Retina (tissue), 1 donor: Measurements from ENCODE around the gene CDS2.
A peak's percentile ranks its signal among the peaks of the same experiment; 100 is the strongest.

Experiments
- DNase-seq: peaks from one replicate; pipeline ENCODE4 v3.0.0-alpha.2; 2016

CDS2 gene

GRCh38 chr20:5181958-5182357 is 55.1 kb downstream of the CDS2 start:
- no peak for DNase-seq

- no peak for DNase-seq
Measured at GRCh38 chr20:5182615-5183254, 55.9 kb downstream of the CDS2 start.

- no peak for DNase-seq
Measured at GRCh38 chr20:5183731-5184474, 57.1 kb downstream of the CDS2 start.

- no peak for DNase-seq
Measured at GRCh38 chr20:5184684-5185083, 57.9 kb downstream of the CDS2 start.

DNA sequence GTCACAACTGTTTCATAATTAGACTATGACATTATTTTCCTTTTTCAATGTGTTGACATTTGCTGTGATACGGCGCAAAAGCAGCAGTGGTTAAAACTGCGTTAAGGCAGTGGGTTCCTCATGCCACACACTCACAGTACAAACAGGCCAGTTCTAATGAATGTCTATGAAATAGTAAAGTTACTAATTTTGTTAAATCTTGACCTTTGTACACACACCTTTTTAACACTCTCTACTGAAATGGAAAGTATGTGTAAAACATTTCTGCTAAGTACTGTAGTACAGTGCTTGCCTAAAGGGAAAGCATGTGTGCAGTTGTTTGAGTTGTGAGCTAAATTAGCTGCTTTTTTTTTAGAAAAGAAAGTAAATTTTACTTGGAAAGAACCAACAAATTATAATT is 60.3 kb downstream of the CDS2 start:
- DNase-seq = no peak

DNA sequence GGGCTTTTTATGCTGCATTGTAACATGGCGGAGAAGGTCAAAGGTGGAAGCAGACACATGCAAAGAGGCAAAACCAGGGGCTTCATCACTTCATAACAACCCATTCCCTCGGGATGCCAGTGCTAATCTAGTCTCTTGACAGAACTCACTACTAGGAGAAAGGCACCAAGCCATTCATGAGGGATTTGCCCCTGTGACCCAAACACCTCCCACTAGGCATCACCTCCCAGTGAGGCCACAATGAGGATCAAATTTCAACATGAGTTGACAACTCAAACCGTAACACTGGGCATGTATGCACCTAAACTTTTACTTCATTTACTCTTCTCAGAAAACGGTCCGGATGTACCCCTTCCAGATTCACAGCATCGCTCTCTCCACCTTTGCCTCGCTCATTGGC is 61.9 kb downstream of the CDS2 start:
- no peak for DNase-seq

GRCh38 chr20:5189917-5190316 is 63.1 kb downstream of the CDS2 start:
- DNase-seq = no peak

DNA sequence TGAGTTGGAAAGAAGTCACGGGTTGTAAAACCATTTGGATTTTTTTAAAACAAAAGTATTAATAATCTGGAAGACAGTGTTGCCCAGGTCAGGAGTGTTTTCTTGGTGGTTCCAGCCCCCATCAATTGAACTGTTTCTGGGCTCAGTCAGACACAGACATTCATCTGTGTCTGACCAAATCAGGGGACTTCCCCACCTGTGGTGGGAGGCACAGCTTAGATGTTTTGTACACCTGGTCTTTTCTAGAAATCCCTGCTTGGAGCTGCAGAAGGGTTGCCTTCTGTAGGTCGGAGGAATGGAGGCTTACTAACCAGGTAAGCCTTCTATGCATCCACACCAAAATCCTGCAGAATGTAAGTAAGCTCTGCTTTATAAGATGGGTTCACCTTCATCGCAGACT is 63.6 kb downstream of the CDS2 start:
- no peak for DNase-seq

GRCh38 chr20:5191829-5192569 is 65.2 kb downstream of the CDS2 start:
- DNase-seq = peak; percentile 67

DNA sequence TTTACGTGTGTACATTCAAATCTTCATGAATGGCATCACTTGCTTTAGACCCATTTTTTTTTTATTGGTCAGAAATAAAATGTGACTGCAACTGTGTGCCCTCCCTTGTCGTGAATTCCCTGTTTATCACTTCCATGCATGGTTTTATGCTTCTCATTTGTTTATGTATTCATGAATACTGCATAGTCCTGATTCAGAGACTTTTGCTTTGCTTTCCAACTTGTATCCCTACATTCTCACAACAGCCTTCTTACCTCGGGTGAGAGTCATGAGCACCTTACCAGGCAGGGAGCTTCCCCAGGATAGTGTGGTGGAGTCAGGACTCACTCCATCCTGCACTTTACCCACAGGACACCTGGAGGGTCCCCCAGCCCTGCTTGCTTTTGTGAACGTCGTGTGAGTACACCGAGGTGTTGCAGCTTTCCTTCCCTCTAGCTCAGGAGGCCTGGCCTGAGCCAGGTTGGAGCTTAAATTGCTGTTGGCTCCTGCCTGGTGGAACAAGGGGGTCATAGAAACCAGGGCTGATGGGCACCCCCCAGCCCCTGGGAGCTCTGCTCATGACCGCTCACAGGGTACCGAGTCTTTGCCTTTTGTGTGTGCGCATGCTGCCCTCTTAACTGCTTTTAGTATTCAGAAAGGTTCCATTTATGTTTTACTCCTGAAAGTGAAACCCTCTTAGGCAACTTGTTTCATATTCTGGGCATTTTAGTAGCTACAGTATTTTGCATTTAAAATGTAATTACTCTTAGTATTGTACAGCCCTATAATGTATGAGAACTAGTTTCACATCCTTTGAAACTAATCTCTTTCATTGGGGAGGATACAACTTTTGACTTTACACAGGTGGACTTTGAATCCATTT is 66.0 kb downstream of the CDS2 start:
- DNase-seq = no peak

- no peak for DNase-seq
Measured at GRCh38 chr20:5195655-5196054, 68.8 kb downstream of the CDS2 start.

GRCh38 chr20:5196149-5196548 is 69.3 kb downstream of the CDS2 start:
- DNase-seq = no peak

DNA sequence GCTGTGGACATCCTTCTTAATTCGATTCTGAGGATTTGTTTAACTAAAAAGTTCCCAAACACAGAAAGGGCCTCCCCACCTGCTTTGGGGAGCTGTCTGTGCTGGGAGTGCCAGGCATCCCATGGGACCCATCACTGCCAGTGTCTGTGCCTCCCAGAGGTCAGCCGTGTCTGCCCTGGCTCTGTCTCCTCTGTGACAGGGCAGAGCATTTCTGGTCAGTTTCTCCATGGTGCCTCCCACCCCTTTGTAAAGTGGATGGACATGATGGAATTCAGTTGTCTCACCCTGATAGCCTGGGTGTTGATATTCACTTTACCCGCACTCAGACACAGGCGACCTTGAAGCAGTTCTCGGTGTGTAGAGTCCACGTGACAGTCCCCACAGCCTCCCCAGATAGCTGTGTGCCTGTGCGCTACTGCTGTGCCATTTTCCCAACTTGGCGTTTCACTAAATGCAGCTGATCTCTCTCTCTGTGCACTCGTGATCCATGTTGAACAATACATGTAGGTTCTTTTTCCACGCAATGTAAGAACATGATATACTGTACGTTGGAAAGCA is 70.5 kb downstream of the CDS2 start:
- no peak for DNase-seq

GRCh38 chr20:5197847-5198650 is 71.2 kb downstream of the CDS2 start:
- no peak for DNase-seq

GRCh38 chr20:5198651-5198924 is 71.8 kb downstream of the CDS2 start:
- no peak for DNase-seq

DNA sequence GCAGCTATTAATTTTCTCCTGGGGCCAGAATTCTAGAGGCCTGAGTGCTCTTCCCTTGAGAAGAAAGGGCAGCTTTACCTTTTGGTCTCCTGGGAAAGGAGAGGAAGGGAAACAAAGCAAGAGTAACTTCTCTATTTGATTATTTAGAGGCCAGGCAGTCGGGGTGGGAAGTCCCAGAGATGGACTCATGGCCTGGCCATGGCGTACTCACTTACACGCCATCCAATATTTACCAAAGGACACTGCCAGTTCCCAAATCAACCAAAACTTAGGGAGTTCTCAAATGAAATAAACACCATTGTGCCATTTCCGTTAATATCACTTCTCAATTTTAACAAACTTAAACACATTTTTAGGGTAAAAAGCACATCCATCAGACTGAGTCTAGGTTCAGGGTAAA is 76.6 kb downstream of the CDS2 start:
- DNase-seq = no peak

GRCh38 chr20:5205348-5206210 is 78.8 kb downstream of the CDS2 start:
- DNase-seq = peak; percentile 74

DNA sequence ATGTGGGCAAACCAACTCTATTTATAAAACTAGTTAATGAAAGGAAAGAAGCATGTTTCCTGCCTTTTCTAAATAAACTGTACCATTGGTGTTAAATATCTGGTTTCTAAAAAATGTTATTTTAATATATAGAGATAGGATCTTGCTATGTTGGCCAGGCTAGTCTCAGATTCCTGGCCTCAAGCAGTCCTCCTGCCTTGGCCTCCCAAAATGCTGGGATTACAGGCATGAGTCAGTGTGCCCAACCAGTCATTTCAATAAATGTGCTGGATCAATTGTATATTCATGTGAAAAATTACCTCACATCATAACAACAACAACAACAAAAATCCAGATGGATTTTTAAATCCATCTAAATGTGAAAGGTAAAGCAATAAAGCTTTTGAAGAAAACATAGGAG is 80.3 kb downstream of the CDS2 start:
- no peak for DNase-seq

DNA sequence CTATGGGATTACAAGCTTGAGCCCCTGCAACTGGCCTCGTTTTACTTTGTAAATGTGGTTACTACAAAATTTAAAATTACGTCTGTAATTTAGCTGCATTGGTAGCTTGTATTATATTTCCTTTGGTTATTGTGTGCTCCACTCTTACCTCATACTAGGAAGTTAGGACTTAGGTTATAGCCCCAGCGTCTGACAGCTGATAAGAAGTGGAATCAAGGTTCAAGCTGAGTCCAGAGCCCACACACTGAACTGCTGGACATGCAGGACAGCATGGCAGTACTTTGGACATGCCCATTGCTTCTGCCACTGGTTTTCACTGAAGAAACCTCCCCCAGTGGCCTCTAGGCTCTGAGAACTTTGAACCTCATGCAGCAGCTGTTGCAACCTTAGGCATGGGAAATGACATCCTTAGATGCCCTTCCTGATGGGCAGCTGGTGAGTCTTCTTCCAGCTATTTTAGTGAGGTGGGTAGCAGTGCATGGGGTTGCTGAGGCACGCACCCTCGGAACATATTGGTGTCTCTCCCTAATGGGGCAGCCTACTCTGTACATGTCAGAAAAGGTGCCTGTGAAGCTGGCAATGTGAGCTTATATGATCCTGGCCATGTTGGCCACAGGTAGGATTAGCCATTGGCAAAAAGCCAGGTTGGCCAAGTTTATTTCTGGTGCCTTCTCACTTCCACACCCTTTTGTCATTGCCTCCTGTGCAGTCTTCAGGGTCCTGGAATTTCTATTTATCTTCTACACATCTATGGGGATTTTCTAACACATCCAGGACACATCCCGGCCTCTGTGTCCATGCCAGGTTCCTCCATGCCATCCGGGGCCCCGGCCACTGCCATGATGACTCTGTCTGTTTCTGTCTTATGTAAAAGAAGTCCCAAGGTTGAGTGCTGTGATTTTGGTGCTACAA is 85.3 kb downstream of the CDS2 start:
- DNase-seq = no peak

DNA sequence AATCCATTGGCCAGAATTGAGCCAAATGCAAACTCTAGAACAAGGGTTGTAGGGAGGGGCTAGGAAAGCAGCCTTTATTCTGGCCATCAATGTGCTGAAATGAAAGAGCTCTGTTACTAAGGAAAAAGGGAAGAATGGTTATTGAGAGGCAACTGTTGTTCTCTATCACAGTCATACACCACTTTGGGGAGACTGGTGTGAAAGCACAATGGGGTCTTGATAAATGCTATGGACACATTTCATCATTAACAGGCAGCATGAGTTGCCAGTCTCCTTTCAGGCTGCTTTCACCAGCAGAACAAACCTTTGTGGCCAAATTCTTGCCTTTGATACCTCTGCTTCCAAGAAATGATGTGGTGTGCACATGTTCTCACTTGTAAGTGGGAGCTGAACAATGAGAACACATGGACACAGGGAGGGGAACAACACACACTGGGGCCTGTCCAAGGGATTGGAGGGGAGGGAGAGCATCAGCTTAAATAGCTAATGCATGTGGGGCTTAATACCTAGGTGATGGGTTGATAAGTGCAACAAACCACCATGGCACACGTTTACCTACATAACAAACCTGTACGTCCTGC is 86.2 kb downstream of the CDS2 start:
- DNase-seq = no peak
